KG1 (cell line): ENCODE measurements around the gene PAOX.
A peak's percentile ranks its signal among the peaks of the same experiment; 100 is the strongest.

Source experiments
- DNase-seq: peaks from one replicate; lab custom pipeline; 2025; lab: John Stamatoyannopoulos, UW

Gene PAOX

DNA sequence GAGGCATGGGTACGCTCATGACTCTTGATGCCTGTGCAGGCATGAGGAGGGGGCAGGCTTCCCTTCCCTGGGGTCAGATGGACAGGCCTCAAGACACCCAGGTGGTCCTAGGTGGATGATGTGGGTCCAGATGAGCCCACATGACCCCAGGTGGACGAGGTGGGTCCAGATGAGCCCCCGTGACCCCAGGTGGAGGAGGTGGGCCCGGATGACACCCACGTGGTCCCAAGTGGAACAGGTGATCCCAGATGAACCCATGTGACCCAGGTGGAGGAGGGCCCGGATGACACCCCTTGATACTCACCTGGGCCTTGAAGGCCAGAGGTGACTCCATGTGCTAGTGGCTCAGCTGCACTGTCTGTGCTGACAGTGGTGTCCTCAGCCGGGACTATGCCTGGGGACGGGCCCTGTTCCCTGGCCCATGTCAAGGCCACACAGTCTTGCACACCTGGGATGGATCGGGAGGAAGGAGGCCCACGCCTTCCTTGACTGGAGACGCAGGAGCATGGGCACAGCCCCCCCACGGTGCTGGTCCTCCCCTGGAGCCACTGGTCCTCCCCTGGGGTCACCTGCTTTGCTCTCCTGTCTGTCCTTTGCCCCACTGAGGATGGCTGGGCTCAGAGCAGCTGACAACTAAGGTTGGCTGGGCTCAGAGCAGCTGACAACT is 28.6 kb upstream of the PAOX start:
- DNase-seq, result no peak

DNA sequence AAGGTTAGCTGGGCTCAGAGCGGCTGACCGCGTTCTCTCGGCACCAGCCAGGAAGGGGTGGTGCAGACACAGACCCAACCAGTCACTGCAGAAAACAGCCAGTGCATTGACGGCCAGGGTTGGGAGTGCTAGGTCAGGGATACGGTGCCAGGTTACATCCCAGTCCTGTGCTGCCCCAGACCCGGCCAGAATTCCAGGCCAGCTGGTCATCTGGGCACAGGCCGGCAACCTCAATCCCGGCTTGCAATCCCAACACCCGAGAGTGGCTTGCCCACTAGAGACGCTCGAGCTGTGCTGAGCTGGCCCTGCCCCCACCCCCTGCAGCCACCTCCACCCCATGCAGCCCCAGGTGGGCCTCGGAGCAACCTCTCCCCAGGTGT is 28.1 kb upstream of the PAOX start:
- DNase-seq, result no peak

DNA sequence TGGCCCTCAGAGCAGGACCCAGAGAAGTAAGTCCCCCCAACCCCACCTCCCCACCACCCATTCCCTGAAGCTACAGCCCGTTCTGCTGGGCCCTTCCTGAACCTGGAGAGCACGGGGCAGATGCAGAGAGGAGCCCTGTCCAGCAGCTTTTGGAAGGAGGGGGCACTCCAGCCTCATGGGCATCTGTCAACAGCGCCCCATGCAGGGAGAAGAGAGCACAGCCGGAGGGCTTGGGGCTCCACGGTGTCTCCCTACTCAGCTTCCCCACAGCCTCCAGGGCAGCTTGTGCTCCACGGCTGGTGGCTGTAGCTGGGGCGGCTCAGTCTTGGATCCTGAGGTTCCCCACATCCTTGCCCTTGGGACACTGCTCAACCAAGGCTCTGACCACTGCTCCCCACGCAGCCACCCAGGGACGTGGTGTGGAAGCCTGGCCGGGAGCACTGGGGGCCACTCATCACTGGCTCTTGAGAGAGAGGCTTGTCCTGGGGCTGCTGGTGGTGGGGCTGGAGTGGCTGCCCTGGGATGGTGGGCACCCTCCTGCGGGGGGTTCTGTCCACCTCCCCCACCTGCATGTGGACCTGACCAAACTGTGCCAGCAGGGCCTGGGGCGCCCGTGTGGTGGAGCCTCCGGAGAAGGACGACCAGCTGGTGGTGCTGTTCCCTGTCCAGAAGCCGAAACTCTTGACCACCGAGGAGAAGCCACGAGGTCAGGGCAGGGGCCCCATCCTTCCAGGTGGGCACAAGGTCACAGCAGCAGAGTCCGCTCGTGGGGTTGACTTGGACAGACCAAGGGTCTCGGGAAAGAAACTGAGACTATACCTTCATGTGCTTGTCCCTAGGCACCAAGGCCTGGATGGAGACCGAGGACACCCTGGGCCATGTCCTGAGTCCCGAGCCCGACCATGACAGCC is 27.4 kb upstream of the PAOX start:
- DNase-seq, result no peak

DNA sequence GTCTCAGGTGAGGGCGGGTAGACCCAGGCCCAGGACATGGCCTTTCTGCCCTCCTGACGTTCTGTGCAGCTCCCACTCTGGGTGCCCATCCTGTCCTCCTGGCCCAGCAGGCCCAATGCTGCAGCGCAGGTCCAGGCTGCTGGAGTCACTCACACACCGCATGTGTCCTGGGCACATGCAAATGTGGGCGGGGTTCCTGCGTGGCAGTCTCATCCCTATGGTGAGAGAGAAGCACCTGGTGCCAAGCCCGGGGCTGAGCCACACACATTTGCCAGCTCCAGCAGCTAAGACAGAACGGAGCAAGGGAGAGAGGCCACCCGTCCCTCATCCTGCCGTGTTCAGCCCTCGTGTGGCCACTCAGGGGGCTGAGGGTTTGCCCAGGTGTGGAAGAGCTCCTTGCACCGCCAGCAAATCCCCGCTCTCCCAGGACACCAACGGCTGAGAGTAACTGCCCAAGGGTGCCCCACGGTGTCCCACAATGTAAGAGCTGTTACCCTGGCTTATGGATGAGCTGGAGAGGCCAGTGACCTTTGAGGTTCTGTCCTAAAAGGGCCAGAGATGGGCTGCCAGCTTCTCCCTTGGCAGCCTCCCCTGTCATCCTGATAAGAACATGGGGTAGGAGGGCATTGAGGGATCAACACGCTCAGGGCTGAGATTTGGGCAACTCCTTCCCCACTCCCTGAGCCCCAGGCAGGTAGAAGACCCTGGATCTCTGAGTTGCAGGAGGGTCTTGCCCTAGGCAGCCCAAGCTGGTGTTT is 25.7 kb upstream of the PAOX start:
- DNase-seq, result no peak

DNA sequence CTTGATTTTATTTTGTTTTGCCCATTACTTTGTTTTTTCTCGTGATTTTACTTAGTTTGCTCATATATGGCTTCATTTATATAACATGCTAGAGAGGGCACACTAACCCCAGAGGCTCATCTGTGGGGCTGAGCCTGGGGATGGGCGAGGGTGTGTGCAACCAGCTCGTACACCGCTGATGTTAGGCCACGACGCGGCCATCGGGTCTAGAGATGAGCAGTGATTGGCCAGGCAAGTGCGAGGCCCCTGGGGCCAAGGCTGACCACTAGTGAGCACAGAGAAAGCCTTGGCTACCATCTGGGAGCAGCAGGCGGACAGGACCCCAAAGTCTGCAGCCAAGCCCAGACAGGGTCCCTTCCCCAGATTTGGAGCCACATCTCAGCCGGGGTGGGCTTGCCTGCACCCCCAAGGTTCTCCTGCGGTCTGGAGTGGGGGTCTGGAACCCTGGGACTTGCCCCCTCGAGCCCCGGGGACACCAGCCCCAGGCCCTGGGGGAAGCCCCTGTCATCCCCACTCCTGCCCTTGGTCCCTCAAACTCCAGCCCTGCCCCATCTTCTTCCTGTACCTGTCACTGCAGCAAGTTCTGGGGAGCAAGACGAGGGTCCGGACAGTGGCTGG is 25.0 kb upstream of the PAOX start:
- no peak for DNase-seq

DNA sequence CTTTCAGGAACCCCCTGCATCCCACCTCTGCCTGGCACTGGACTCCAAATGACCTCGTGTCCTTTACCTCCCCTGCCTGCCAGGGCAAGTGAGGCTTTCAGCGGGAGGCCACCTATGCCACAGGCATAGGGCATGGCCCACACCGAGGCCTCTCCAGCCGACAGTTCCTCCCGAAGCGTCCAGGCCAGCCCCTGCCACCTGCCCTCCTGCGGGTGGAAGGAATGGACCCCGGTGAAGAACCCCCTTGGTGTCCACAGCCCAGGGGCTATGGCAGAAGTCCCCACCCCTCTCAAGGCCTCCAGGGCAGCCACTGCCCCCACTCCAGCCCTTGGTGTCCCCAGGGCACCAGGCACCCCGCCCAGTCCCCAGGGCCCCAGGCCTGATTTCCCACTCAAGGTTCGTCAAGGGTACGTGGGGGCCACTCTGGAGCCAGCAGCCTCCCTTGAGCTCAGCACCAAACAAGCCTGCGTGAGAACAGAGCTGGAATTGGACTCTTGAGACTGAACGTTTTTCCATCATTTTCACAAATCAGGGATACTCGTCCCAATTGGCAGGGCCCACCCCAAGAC is 24.3 kb upstream of the PAOX start:
- no peak for DNase-seq

DNA sequence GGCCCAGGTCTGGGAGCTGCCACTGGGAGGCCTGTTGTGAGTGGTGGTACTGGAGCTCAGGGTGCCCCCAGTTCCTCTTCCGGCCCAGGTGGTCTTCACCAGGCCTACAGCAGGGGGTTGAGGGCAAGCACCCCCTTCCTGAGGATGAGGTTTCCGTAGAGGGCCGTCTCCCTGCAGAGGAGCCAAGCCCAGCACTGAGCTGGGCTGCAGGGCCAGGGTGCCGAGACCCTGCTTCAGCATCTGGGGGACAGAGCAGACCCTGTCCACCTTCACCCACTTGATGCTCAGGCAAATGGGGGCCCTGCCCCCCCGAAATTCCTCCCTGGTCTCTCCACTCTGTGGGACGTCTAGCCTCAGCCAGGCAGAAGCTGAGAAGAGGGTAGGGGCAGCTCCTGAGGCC is 23.8 kb upstream of the PAOX start:
- no peak for DNase-seq

DNA sequence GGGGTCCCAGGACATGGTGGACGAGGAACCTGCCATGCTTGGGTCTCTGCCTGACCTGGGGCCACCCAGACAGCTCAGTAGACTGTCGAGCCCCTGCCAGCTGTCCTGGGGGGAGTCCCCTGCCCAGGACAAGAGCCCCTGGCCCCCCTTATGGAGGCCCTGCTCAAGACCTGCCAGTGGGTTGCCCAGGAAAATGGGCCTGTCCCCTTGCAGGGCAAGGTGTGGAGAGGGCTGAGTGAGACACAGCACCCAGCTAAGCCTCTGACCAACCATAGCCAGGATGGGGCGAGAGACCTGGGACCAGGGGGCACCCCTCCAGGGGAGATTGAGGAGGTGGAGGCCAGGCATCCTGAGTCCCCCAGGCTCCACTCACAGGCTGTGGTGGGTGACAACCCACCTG is 23.1 kb upstream of the PAOX start:
- no peak for DNase-seq

DNA sequence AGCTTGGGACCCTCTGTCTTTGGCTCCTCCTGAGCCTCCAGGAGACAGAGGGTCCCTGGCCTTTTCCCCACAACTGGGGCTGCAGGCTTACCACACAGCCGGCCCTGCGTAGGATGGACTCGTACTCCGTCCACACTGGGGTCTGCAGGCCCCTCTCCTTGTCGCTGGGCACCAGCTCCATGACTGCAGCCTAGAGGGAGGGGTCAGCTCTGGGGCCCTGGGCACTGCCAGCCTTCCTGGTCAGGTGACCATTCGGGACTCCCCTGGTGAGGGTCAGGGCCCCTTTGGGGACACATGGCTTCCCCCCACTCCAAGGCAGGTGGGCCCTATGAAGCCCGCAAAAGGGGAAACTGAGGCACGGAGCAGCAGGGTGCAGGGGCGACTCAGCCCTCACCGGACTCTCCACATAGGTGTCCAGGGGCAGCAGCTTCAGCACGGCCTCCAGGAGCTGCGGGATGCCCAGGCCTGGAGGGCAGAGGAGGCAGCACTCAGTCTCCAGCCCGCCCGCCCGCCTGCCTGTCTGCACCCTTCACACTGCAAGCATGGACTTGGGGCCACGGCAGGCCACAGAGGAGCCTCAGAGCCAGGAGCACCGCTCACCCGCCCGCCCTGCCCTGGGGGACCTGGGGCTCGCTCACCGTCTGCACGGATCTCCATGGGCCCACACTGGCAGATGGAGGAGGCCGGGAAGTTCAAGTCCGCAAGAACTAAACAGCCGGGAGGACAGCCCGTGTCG is 22.3 kb upstream of the PAOX start:
- no peak for DNase-seq

DNA sequence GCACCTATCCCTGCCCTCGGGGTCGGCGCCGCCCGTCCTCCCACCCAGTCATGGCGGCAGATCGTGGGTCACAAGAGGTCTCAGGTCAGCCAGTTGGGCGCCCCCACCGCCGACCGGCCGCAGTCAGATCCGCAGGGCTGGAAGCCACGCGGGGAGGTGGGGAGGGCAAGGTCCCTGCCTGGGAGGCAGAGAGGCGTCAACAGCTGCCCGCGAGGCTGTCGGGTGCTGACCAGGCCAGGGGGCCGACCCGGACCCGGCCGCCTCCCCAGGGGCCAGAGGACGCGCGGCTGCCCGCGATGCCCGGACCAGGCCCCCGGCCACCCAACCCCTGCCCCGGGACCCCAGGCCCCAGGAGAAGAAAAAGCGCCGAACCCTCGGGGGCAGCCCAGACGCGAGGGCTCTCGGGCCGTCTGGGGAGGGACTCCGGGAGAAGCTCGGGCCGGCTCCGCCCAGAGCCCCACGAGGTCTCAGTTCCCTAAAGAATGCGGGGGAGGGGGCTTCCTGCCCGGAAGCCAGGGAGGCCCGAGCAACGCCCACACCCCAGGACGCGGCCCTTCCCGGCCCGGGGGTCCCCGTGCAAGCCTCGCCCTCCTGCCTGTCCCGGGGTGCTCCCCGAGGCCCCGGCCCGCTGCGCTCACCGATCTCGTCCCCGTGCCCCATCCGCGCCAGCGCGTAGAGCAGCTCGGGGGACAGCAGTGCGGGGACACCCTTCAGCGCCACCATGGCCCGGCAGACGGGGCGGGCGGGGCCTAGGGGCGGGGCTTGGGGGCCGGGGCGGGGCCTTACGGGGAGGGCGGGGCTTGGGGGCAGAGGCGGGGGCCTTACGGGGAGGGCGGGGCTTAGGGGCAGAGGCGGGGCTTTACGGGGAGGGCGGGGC is 21.5 kb upstream of the PAOX start, which contains the start of gene FUOM:
TSS of gene FUOM (minus strand) at position 735 of the 877 bp plus-strand sequence. CDS start at position 723, 12 bp downstream.
- peak; percentile 30 for DNase-seq

DNA sequence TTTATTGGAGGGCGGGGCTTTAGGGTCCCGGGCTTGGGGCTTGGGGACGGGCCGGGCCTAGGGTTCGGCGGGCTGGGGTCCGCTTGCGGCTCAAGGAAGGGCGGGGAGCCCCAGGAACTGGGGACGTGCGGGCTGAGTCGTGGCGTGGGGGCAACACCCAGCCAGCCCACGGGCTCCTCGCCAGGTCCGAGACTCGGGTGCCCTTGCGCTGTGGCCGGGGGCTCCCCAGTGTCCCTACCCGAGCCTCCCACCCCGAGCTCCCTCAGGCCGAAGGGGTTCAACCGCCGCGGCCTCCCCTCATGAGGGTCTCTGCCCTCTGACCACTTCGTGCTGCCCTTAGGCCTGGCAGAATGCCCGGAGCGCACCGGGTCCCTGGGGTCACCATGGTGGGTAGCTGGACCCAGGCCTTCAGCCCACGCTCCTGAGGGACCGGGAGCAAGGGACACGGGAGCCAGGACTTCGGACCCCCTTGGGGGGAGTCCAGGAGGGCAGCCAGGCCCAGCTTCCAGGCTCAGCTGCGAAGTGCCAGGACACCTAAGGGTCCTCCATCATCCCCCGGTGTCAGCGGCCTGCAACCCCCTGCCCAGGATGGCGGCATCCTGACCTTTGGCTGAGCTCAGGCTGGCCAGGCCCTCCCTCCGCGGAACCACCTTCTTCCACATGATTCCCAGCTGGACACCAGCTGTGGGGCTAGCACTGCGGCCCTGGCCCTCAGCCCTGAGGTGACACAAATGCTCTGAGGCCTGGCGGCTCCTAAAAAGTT is 20.7 kb upstream of the PAOX start:
- DNase-seq, result no peak

DNA sequence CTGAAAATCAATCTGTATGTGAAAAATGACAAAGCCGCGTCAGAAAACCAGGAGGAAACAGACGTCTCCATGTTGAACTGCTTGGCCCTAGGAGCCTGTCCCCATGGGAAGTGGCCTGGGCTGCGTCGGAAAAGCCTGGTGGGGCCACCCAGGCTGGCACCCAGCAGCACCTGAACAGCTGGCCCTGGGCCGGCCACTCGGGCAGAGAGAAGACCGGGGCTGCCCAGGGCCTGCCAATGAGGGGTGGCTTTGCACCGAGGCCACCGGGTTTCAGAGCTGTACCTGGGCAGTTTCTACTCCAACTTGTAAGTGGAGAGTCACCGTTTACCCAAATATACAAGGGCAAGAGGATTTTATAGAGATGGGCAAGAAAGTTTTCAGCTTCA is 20.1 kb upstream of the PAOX start:
- no peak for DNase-seq

DNA sequence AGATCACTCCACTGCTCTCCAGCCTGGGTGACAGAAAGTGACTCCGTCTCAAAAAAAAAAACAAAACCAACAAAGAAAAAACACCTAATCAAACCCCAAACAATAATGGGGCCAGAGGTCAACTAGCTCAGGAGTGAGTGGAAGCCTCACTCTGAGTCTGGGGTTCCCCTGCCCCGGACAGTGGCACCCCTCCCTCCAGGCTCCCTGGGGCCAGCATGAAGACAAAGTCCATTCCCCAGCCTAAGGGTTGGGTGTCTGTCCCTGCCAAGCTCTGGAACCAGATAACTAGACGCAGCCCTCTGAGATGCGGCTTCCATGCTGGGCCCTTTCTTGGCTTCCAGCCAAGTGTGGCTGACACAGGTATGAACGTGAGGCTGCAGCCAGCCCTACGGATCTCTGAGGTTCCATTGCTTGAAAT is 19.5 kb upstream of the PAOX start:
- DNase-seq, result no peak

DNA sequence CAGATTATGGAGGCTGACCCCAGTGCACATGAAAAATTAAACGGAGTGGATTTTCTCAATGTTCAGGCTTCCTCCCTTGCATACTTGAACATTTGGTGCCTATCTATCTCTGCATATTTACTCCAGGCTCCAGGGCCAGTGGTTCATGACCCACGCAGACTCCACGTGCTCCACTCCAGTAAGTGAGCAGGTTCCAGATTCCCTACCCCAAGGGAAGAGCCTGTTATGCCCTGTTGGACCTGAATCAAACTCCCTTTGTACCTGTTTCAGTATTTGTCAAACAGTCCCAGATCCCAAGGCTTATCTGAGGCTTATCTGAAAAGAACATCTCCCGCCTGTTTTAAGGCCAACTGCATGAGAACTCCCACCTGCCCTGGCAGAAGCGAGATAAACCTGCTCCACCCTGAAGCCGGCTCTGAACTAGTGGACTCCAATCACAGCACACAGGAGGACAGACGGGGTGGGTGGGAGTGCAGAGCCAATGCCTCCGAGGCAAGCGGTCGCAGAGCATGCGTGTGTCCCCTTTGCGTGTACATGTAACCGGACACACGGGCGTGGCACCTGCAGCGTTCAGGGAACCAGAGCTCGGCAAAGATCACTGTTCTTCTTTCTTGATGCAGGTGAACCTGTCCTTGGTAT is 19.0 kb upstream of the PAOX start:
- DNase-seq, result no peak

DNA sequence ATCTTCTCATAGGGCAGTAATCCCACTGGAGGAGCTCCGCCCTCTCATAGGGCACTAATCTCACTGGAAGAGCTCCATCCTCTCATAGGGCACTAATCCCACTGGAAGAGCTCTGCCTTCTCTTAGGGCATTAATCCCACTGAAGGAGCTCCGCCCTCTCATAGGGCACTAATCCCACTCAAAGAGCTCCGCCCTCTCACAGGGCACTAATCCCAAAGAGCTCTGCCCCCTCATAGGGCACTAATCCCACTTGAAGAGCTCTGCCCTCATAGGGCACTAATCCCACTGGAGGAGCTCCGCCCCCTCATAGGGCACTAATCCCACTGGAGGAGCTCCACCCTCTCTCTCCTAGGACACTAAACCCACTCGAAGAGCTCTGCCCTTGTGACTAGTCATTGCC is 17.8 kb upstream of the PAOX start:
- DNase-seq, result no peak

DNA sequence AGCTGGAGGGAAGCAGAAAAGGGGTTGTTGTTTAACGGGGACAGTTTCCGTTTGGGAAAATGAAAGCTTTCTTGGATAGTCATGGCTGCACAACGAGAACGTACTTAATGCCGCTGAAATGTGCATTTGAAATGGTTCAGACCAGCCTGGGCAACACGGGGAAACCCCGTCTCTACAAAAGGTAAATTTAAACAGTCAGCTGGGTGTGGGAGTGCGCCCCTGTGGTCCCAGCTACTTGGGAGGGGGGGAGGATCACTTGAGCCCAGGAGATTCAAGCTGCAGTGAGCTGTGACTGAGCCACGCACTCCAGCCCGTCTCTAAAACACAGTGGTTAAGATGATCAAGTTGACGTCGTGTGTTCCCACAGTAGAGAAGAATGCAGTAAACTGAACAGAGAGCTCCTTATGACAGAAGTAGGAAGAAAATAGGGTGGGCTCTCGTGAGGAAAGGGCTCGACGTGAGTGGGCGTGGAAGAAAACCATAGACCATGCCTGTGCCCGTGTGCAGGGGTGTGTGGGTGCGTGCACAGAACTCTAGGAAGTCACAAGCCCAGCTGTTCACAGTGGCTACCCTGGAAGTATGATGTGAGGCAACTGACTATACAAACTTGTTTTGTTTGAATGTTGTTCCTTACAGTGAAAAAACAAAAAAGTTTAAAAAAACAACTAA is 17.2 kb upstream of the PAOX start:
- no peak for DNase-seq

DNA sequence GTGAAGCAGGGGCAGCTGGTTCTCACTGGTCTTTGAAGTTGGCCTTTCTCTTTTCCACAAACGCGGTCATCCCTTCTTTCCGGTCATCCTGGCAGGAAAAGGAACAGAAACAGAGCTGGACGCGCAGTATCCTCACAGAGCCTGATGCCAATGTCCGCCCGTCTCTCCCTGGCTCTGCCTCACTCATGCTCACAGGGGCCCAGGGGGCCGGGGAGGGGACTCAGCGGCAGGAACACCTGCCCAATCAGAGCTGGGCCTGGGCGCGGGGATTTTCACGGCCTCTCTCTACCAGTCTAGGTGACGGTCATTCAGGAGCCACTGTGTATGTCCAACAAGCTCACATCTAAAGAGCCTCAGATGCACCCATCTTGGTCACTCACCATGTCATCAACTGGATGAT is 16.2 kb upstream of the PAOX start:
- DNase-seq, result no peak

DNA sequence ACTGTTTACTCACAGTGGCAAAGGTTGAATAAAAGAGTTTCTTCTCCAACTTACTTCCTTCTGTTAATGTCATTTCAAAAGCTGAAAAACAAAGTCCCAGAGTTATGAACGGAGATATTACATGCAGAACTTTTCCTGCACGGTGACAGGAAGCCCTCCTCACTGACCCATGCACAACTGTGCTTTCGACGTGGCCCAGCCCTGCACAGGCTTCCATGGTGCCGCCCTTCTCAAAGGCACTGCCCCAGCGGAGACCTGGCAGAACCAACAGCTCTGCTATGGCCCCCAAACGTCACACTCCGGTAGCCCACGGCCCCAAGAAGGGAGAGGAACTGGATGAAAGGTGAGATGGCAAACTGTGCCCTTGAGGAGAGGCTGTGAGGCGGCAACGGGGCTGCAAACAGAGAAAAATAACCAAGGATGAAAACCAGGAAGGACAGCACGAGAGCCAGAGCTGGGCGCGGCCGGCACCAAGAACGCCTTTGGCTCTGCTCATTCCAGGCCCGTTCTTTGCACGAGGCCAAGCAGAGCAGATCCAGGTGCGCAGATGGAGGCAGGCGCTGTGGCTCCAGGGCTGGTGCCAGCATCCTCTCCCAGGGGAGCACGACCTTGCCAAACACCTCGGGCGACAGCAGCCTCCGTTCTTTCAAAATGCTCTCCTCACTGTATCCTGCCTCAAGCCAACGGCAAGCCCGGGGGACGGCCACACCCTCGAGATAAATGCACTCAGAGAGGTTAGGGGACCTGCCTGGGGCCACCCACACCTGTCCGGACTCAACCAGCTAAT is 14.2 kb upstream of the PAOX start:
- no peak for DNase-seq
